NCI-H146 treated with DMSO at 0.1 percent for 48 hours (cell line): Measurements from ENCODE around the gene SYT15B.
"Not testable (repeated sequence)": the region's sequence is repeated elsewhere in the genome, so short reads cannot be mapped to it uniquely, and the experiment has no call there.

Source experiments
- DNase-seq: peaks from one replicate; lab custom pipeline; 2025; ENCODE audit not compliant: unreplicated experiment; lab: John Stamatoyannopoulos, UW

SYT15B gene

GRCh38 chr10:47763554-47764175 lies at the start of gene SYT15B:
Gene SYT15B (minus strand): TSS chr10:47763592. CDS start chr10:47762640, 952 bp downstream.
- DNase-seq = not testable (repeated sequence)

DNA sequence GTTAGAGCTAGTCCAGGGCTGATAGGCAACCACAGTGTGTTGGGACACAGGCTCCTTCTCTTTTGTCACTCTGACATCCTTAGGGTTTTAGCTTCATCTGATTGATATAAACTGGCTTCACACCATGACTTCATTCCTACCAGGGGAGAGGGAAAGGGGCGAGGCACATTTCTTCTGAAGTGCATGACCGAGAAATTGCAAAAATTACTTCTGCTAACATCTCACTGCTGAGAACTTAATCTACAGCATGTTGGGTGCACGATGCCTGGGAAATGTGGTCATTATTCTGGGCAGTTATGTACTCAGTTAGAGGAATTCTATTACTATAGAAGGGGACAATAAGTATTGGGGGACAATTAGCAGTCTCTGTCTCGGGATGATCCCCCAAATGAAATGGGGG lies 16.2 kb upstream of the SYT15B start:
- DNase-seq = not testable (repeated sequence)

GRCh38 chr10:47775361-47776231 lies 12.2 kb upstream of the SYT15B start:
- DNase-seq = not testable (repeated sequence)

- DNase-seq = not testable (repeated sequence)
Observed at GRCh38 chr10:47770745-47771144, 7.4 kb upstream of the SYT15B start.

DNA sequence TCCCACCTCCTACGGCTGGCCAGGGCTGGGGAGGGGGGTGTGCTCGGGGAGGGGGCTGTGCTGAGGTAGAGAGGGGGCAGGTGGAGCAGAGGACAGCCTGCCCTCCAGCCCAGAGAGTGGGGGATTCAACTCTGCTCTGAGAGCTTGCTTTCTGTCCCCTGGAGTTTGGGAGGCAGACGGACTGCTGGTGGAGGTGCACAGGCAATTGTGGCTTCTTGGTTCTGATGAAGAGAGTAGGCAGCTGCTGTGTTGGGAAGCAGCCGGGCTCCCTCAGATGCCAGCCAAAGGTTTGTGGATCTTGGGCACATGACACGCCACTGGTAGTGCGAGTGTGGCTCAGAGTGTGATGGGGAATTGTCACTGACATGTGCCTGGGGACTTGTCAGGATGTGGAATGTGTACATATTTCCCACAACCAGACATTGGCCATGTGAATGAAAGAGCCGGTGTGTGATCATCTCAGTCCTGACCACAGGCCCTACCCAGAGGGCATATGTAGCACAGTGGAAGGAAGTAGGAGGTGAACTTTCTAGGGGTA lies 5.3 kb upstream of the SYT15B start:
- not testable (repeated sequence) for DNase-seq

DNA sequence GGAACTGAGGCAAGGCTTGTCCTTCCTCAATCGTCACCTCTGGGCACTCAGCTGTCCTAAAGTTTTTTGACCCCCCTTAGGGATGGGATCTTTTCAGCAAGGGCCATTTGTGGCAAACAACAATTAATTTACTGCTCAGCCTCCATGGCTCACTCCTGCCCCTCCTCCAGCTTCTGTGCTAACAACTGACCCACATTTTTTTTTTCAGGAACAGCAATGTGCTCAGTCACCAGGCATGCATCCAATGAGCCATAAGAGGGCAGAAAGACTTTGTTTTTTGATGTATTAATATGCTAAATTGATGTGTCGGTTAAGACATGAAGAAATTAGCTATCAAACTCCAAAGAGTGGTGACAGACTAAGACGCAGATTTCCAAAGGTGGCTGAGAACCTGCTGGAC lies 4.7 kb upstream of the SYT15B start:
- not testable (repeated sequence) for DNase-seq

DNA sequence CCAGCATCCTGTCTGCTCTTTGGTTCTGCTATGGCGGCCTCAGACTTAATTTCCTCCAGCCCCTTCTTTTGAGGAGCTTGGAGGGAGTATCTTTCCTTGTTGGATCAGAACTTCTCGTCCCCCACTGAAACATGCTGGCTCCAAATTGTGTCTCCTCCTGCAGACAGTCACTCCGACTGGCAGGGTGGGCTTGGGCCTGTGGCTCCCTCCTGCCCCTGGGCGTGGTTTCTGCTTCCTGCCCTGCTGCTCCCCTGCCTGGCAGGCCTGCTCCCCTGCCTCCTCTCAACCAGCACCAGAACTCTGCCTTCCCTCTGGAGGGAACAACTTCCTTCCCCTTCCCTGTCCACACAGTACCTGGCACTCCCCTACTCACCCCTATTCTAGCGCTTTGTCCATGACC lies 3.8 kb upstream of the SYT15B start:
- not testable (repeated sequence) for DNase-seq

DNA sequence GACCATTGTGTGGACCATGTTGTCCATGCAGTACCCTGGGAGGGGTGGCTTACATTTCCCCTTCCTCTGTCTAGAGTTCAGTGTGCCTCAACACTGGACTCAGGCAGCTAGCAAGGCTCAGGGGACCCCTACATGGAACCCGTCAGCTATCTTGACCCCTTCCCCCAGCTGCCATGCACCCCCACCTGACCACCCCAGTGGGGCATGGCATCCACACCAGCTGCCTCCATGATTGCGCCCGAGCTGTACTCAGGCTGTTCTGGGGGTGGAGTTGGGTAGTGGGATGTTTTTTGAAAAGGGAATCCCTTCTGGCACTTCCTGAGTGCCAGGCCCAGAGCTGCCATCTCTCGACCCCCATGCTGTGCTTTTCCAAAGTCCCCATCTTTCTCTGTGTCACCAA lies 1.8 kb upstream of the SYT15B start:
- DNase-seq = not testable (repeated sequence)

DNA sequence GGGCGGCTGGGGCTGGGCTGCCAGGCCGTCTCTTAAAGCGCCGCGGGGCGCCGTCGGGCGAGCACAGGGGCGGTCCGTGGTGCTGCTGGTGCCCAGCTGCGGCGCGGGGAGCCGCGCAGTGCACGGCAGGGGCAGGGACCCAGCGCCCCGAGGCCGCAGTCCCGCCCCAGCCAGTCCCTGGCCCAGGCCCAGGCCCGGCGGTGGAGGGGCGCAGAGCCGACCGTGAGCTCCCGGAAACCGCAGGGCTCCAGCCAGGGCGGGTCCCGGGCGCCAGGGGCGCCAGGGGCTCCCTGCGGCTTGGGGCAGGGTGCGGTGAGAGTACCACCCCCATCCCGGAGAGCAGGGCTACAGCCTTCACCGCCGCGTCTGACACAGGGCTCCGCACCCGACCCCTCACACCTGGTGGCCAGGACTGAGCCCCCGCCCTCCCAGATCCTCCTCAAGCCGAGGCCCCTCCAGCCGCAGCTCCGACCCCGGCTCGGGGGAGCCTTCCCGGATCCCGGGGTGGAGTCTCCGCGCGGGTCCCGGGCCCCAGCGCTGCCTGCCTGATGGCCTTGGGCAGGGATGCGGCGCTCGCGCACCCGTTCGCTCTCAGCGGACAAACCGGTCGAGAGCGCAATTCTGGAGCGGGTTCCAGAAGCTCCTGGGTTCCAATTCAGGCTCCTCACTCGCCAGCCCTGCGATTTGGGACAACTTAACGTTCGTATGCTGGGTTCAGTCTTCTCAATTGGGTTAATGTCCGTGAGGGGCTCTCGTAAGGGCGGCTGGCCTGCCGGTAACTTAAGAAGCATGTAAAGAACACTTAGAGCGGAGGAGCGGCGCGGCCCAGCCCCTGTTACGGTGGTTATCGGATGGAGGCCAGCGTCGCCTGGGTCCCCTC lies 478 bp downstream of the SYT15B start:
- not testable (repeated sequence) for DNase-seq

- DNase-seq = not testable (repeated sequence)
Observed at GRCh38 chr10:47758855-47759254, 4.5 kb downstream of the SYT15B start.

DNA sequence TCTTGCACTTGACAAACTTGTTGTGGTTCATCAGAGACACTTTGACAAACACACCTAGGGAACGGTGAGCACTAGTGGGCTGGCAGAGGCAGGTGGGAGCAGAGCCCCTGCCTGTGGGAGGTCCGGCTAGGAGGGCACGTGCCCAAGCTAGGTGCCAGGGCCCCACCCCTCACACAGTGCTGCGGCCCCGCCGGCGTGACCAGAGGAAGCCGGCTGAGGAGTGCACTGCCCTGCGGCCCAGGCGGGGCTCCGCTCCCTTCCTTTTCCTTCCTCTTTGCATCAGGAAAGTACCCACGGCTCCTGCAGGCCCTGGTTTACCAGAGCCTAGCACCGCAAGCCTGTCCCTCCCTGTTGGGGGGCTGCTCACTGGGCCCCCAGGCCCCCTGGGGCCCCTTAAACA lies 7.2 kb downstream of the SYT15B start:
- not testable (repeated sequence) for DNase-seq

GRCh38 chr10:47753871-47754270 lies 9.5 kb downstream of the SYT15B start:
- DNase-seq = not testable (repeated sequence)

DNA sequence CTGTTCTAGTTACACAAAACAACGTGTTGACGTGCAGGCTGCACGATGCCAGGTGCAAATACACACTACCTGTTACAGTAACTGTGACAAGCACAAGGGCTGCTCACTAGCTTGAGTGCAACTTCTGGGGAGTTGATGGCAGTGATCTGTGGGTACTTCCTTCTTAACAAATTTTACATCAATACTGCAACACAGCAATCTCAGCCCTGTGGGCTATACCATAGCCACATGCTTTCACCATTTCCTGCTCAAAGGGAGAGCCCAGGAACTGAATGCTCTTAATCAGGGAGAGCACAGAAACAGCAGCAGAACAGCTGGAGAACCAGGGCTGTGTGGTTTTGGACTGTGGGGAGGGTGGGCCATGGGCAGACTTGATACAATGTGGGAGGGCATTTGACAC lies 10.2 kb downstream of the SYT15B start:
- not testable (repeated sequence) for DNase-seq

GRCh38 chr10:47751821-47752220 lies 11.6 kb downstream of the SYT15B start:
- DNase-seq = not testable (repeated sequence)

- not testable (repeated sequence) for DNase-seq
Observed at GRCh38 chr10:47750360-47750759, 13.0 kb downstream of the SYT15B start.

GRCh38 chr10:47746780-47747376 lies 16.5 kb downstream of the SYT15B start:
- DNase-seq = not testable (repeated sequence)

- DNase-seq = not testable (repeated sequence)
Observed at GRCh38 chr10:47744881-47745280, 18.5 kb downstream of the SYT15B start.

GRCh38 chr10:47743611-47744550 lies 19.5 kb downstream of the SYT15B start:
- DNase-seq = not testable (repeated sequence)

GRCh38 chr10:47740868-47741267 lies 22.5 kb downstream of the SYT15B start:
- not testable (repeated sequence) for DNase-seq
